SK-N-SH (cell line): Measurements from ENCODE around the gene SLC38A7. TPM values are rescaled to one million over a fixed set of nuclear protein-coding genes. Genes with fewer than 3 reads are reported as not detected.

Experiments used
- CTCF ChIA-PET: fragments of 300-600, 350-600 bp; formaldehyde crosslinking; extraction: SDS; loops from one replicate; lab custom pipeline; 2021; lab: Yijun Ruan, JAX
- POLR2A ChIA-PET: fragments of 350-600 bp; sonication (Branson Sonifier 250); formaldehyde crosslinking; extraction: SDS; loops from one replicate; lab custom pipeline; 2020; ENCODE audit warnings: antibody characterized with exemption, inconsistent platforms; lab: Yijun Ruan, JAX
- DNase-seq: peaks from one replicate; pipeline ENCODE4 v3.0.0; 2012
- H2AFZ ChIP-seq: fragments of 200-600 bp; sonication (generic); 2 replicates; pipeline ENCODE4 v1.8.1; 2016; ENCODE audit warnings: antibody characterized with exemption, mild to moderate bottlenecking, low read depth
- H3F3A ChIP-seq: fragments of 200-600 bp; sonication (generic); replicated peaks from 2 replicates; pipeline ENCODE3; 2016; ENCODE audit warnings: antibody characterized with exemption, mild to moderate bottlenecking; ENCODE audit not compliant: insufficient read depth
- H3K27ac ChIP-seq, 2 experiments: fragments of 200-500 bp in 1 of 2; fragments of 200-600 bp in 1 of 2; sonication (Bioruptor generic) in 1 of 2; sonication (generic), shearing (Covaris generic) in 1 of 2; 2 replicates each; pipeline versions ENCODE4 v1.5.1 to v1.6.1; 2014 to 2016; ENCODE audit warnings: low read depth in 2 of 2, inconsistent platforms in 1 of 2, low read length in 1 of 2, mild to moderate bottlenecking in 1 of 2, mixed read lengths in 1 of 2
- H3K27me3 ChIP-seq: fragments of 200-600 bp; sonication (generic), shearing (Covaris generic); 2 replicates; pipeline ENCODE4 v1.6.1; 2016; ENCODE audit warnings: mixed run types; ENCODE audit not compliant: insufficient read depth
- H3K36me3 ChIP-seq, 2 experiments: fragments of 200-500 bp in 1 of 2; fragments of 200-600 bp in 1 of 2; sonication (Bioruptor generic) in 1 of 2; sonication (generic) in 1 of 2; replicated peaks in 1 of 2; 2 replicates each; pipeline versions ENCODE3 to v1.5.1; 2014 to 2016; ENCODE audit warnings: low read length in 1 of 2, mild to moderate bottlenecking in 1 of 2; ENCODE audit not compliant: insufficient read depth in 2 of 2, control insufficient read depth in 1 of 2
- H3K4me1 ChIP-seq, 2 experiments: fragments of 200-500 bp in 1 of 2; fragments of 200-600 bp in 1 of 2; sonication (Bioruptor generic) in 1 of 2; sonication (generic), shearing (Covaris generic) in 1 of 2; 2 replicates each; pipeline versions ENCODE4 v1.5.1 to v1.6.1; 2014 to 2016; ENCODE audit warnings: low read depth in 1 of 2, low read length in 1 of 2, mixed run types in 1 of 2; ENCODE audit not compliant: insufficient read depth in 2 of 2, control insufficient read depth in 1 of 2
- H3K4me2 ChIP-seq: fragments of 200-600 bp; sonication (generic), shearing (Covaris generic); 2 replicates; pipeline ENCODE4 v1.6.1; 2017; ENCODE audit warnings: mixed run types
- H3K4me3 ChIP-seq, 2 experiments: fragments of 200-500 bp in 1 of 2; fragments of 200-600 bp in 1 of 2; sonication (Bioruptor generic) in 1 of 2; sonication (generic), shearing (Covaris generic) in 1 of 2; 2 replicates each; pipeline versions ENCODE4 v1.5.1 to v1.8.1; 2014 to 2016; ENCODE audit warnings: low read depth in 2 of 2, inconsistent platforms in 1 of 2, low read length in 1 of 2, mild to moderate bottlenecking in 1 of 2, mixed read lengths in 1 of 2, moderate library complexity in 1 of 2
- H3K79me2 ChIP-seq: fragments of 200-600 bp; sonication (generic); 2 replicates; pipeline ENCODE4 v1.8.1; 2017; ENCODE audit warnings: mild to moderate bottlenecking; ENCODE audit not compliant: insufficient read depth
- H3K9ac ChIP-seq: fragments of 200-600 bp; sonication (generic); 2 replicates; pipeline ENCODE4 v1.6.1; 2017; ENCODE audit warnings: mixed run types
- H3K9me2 ChIP-seq: fragments of 200-600 bp; sonication (generic); 2 replicates; pipeline ENCODE4 v1.6.1; 2017; ENCODE audit warnings: mixed run types
- H3K9me3 ChIP-seq: fragments of 200-600 bp; sonication (generic); 2 replicates; pipeline ENCODE4 v1.6.1; 2017; ENCODE audit warnings: mixed run types, mild to moderate bottlenecking, moderate library complexity
- H4K20me1 ChIP-seq: fragments of 200-600 bp; sonication (generic); 2 replicates; pipeline ENCODE4 v1.6.1; 2017; ENCODE audit warnings: mild to moderate bottlenecking, mixed run types; ENCODE audit not compliant: insufficient read depth
- CHD2 ChIP-seq: fragments of 150-350 bp; IDR thresholded peaks from 2 replicates; pipeline ENCODE4 v1.6.1; 2018; ENCODE audit warnings: low read length; ENCODE audit not compliant: partially characterized antibody
- FOSL2 ChIP-seq: IDR thresholded peaks from 2 replicates; pipeline ENCODE4 v1.4.0; 2012; ENCODE audit warnings: low read depth, mild to moderate bottlenecking, moderate library complexity, borderline replicate concordance
- MEF2A ChIP-seq: IDR thresholded peaks from 2 replicates; pipeline ENCODE4 v1.4.0; 2012; ENCODE audit warnings: low read depth, borderline replicate concordance
- MXI1 ChIP-seq: IDR thresholded peaks from 2 replicates; pipeline ENCODE4 v1.6.1; 2012; ENCODE audit warnings: mild to moderate bottlenecking, low read depth, low read length, improper control_type of control experiment
- PBX3 ChIP-seq: IDR thresholded peaks from 2 replicates; pipeline ENCODE4; 2012
- RCOR1 ChIP-seq: fragments of 150-350 bp; IDR thresholded peaks from 2 replicates; pipeline ENCODE4 v1.6.1; 2017; ENCODE audit warnings: antibody characterized with exemption, low read length
- SMC3 ChIP-seq: IDR thresholded peaks from 2 replicates; pipeline ENCODE4 v1.6.1; 2012; ENCODE audit warnings: low read depth, low read length, improper control_type of control experiment
- TAF1 ChIP-seq: IDR thresholded peaks from 2 replicates; pipeline ENCODE4 v1.6.1; 2012; ENCODE audit warnings: low read depth, mild to moderate bottlenecking, low read length, moderate library complexity, borderline replicate concordance
- TCF12 ChIP-seq: IDR thresholded peaks from 2 replicates; pipeline ENCODE4 v1.4.0; 2012
- WGBS: methylation state at CpG from one replicate; pipeline ENCODE4 v1.1.6; 2017; ENCODE audit warnings: low lambda C conversion rate; 5-methylcytosine and 5-hydroxymethylcytosine counted together
- polyA plus RNA-seq, 3 experiments: library from polyadenylated mRNA; depleted of rRNA; stranded (reverse); fragments of >200 nt; gene quantifications; 2 replicates each; pipeline ENCODE4 v1.2.3, GENCODE V29; 2012

Gene SLC38A7
- polyA plus RNA-seq, 1 of the 3 experiments (the other 2 are of a cell fraction): 14.1 TPM

GRCh38 chr16:58732545-58733247 is 48.1 kb upstream of the SLC38A7 start:
- no peaks in the 10 kb centered on the region for H3K27me3 ChIP-seq
- CTCF ChIA-PET: interaction anchor here (1.6 kb wide), 1 partner anchor 23 kb away, joined by 3 read pairs; no protein-coding TSS in a partner anchor
- H3K4me2 ChIP-seq: peak overlapping the region; percentile 86
- peak overlapping the region; percentile 84 for H3K9ac ChIP-seq
- H2AFZ ChIP-seq: no peak overlapping the region
- peaks cover 4 to 9% of the 10 kb centered on the region in 2 experiments for H3K36me3 ChIP-seq
- H3K9me2 ChIP-seq: no peaks in the 10 kb centered on the region
- peak overlapping the region; percentile 85 to 98 for H3K4me3 ChIP-seq
- H3K4me1 ChIP-seq: peaks cover 0 to 6% of the 10 kb centered on the region in 2 experiments; a peak in 3 of 4 replicates
- H3F3A ChIP-seq: no peaks in the 10 kb centered on the region
- POLR2A ChIA-PET: interaction anchor here (0.7 kb wide), 1 partner anchor 49 kb away, joined by 3 read pairs; no protein-coding TSS in a partner anchor
- H3K79me2 ChIP-seq: peaks cover 63% of the 10 kb centered on the region
- no peaks in the 10 kb centered on the region for H3K9me3 ChIP-seq
- peaks cover 20% of the 10 kb centered on the region for H4K20me1 ChIP-seq
- no peak for DNase-seq
- TF ChIP-seq PBX3: no peak
- no peak for TF ChIP-seq MXI1
- no peak for TF ChIP-seq MEF2A
- no peak for TF ChIP-seq CHD2
- peak; percentile 3; the same call in 1 of the 2 replicates for TF ChIP-seq FOSL2
- TF ChIP-seq TCF12: no peak
- peak overlapping the region in 1 of 2 experiments; percentile 67; a peak in 1 of 4 replicates for H3K27ac ChIP-seq
- WGBS: 39% methylated on average over 8 of the region's 9 CpGs

DNA sequence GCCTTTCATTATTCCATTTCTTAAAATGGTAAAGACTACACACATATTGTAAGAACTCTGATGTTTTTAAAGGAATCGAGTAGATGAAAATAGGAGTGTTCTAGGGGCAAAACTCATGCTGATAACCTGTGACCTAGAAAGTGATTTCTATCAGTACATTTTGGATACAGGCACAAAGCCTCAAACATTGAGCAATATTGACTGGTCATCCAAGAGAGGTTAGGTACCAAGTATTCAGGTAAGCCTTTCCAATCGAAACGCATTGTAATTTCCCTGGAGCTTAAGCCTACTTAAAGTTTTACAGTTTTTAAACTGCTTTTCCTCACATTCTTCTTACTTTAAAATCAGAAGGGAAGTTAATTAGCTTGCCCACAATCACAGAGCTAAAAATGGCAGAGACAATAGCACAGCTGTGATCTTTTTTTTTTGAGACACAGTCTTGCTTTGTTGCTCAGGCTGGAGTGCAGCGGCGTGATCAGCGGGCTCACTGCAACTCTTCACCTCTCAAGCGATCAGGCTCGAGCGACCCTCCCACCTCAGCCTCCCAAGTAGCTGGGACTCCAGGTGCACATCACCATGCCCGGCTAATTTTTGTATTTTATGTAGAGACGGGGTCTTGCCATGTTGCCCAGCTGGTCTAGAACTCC is 46.3 kb upstream of the SLC38A7 start:
- H3K79me2 ChIP-seq: peaks cover 77% of the 10 kb centered on the region
- ChIA-PET POLR2A (interaction anchor here (0.6 kb wide), 1 partner anchor 304 kb away, joined by 3 read pairs; no protein-coding TSS in a partner anchor), CTCF (interaction anchor here (0.6 kb wide), 2 partner anchors 70 to 219 kb away, joined by 3 read pairs; no protein-coding TSS in a partner anchor)
- no peaks in the 10 kb centered on the region for H3F3A ChIP-seq
- peaks cover 0 to 6% of the 10 kb centered on the region in 2 experiments; a peak in 3 of 4 replicates for H3K4me1 ChIP-seq
- H3K4me2 ChIP-seq: no peak overlapping the region
- DNase-seq: no peak
- H3K27ac ChIP-seq: no peak overlapping the region
- H3K27me3 ChIP-seq: no peaks in the 10 kb centered on the region
- no peaks in the 10 kb centered on the region for H3K9me2 ChIP-seq
- no peak overlapping the region for H3K4me3 ChIP-seq
- no peak overlapping the region for H3K9ac ChIP-seq
- H4K20me1 ChIP-seq: peaks cover 25% of the 10 kb centered on the region
- TF ChIP-seq RCOR1 (no peak), TAF1 (no peak), SMC3 (no peak)
- no peaks in the 10 kb centered on the region for H3K9me3 ChIP-seq
- H3K36me3 ChIP-seq: peaks cover 4 to 9% of the 10 kb centered on the region in 2 experiments
- H2AFZ ChIP-seq: no peak overlapping the region
- 98% methylated on average over 11 of the region's 11 CpGs for WGBS
